GM18502 (cell line): ENCODE results near the gene RAMP3.
A peak's percentile ranks its signal among the peaks of the same experiment; 100 is the strongest.
"Not testable (repeated sequence)": the region's sequence is repeated elsewhere in the genome, so short reads cannot be mapped to it uniquely, and the experiment has no call there.

Source experiments
- ATAC-seq: cut with Tn5 transposase; IDR thresholded peaks from one replicate; pipeline ENCODE4 v1.9.1; 2021; ENCODE audit warnings: mild to moderate bottlenecking; ENCODE audit not compliant: unreplicated experiment, poor library complexity

Gene RAMP3, protein sequence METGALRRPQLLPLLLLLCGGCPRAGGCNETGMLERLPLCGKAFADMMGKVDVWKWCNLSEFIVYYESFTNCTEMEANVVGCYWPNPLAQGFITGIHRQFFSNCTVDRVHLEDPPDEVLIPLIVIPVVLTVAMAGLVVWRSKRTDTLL

DNA sequence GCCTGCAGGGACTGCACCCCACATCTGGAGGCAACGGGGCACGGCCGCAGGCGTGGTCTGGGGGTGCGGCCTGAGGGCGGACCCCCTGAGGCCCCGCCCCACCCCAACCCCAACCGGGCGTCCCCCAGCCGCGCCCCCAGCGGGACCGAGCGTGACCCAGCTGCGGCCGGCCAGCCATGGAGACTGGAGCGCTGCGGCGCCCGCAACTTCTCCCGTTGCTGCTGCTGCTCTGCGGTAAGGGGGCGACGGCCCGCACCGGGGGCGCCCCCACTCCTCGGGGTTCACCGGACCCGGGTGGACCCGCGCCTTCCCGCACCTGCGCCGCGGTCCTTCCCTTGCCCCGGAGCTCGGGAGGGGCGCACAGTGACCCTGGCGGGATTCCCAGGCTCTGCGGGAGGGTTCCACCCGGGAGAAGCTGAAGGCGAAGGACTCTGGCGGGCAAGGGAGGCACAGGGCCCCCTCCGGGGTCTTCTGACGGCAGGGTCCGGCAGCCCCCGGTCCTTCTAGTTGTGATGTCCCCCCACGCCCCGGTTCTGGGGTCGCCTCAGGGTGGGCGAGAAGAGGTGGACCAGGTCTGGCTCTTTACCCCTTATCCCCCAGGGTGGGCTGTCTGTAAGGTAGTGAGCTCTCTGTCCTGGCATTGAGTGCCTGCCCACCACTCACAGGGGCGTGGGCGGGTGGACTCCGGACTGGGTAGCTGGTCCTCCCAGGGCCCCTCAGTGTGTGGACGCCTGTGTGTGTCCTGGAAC is at the start of gene RAMP3:
RAMP3 (plus strand) TSS at position 139 of the 749 bp plus-strand sequence; CDS start at position 177, 38 bp downstream.
- no peak for ATAC-seq

DNA sequence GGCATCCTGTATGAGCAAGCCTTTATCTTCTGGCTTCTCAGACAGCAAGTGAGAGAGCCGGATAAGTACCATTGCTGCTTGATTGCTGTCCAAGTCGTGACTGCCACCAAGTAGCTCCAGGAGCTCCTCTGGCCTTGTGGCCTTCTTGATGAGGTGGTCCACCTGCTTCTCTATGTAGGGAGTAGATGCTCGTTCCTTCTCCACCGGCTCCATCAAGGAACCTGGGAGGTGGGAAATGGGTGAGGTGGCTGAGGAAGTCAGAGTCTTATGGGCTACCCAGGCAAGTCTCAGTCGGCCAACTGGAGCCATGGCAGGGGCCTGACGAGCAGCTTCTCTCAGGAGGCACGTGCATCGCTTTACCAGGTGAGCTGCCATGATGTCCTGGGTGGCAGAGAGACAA is 48.7 kb upstream of the RAMP3 start:
- no peak for ATAC-seq

DNA sequence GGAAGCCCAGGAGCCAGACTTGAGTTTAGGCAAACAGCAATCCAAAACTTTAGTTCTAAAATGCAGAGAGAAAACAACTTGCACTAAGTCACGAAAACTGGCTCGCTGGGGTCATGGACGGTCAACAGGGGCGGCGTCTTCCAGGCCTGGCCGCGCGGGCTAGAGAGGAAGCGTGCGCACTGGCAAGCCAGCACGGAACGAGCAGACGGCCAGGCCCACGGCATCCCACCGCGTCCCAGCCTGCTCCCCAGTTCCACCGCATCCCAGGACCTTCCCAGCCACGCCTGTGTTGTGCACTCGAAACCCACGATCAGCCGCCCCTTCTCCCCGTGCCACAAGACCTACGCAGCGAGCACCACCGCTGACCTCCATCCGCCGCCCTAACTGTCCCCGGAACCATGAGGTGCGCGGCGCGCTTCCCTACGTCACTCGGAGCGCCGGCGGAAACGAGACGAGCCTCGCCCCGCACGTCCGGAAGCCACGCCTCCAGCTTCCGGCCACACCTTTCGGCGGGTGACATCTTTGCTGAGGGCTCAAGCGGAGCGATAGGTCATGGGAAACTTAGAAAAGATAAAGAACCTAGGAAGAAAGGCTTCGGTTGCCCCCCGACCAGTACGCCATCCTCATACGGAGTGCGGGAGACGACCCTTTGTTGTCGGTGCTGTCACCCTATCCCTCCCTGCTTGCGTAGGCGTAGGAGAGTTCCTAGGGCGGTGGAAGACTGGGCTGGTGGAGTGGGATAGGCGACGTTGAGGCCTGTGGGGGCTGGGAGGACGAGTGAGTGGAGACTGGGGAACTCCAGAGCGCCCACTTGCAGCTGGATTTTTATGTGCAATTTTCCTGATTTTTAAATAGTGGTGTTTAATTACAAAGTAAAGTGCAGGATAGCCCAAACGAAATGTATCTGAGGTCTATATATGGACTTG is 46.0 kb upstream of the RAMP3 start, which contains the start of gene TBRG4:
TBRG4 (minus strand) TSS at position 400 of the 926 bp plus-strand sequence. CDS start 2,460 bp downstream, outside the sequence.
- ATAC-seq: peak; percentile 94

DNA sequence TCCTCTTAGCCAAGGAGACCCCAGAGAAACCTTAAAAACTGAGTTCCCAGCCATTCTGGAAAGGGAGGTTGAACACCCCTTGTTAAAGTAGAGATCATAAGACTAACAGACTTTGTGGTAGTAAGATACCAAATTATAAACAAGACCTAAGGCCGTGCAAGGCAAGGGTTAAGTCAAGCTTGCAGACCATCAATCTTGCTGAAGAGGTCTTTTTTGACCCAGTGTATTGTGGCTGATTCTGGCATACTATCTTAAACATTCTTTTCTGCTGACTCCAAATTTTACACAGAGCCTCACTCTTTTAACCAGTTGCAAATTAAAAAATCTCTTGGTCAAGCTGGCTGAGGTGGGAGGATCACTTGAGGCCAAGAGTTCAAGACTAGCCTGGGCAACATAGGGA is 44.9 kb upstream of the RAMP3 start:
- no peak for ATAC-seq

DNA sequence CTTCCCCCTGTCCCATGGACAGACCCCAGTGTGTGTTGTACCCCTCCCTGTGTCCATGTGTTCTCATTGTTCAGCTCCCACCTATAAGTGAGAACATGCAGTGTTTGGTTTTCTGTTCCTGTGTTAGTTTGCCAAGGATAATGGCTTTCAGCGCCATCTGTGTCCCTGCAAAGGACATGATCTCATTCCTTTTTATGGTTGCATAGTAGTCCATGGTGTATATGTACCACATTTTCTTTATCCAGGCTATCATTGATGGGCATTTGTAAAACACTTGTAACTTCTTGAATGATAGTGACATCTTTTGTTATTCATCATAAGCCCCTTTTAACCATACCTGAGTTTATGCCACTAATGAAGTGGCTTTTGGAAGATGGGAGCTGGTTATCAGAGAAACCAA is 43.3 kb upstream of the RAMP3 start:
- not testable (repeated sequence) for ATAC-seq

DNA sequence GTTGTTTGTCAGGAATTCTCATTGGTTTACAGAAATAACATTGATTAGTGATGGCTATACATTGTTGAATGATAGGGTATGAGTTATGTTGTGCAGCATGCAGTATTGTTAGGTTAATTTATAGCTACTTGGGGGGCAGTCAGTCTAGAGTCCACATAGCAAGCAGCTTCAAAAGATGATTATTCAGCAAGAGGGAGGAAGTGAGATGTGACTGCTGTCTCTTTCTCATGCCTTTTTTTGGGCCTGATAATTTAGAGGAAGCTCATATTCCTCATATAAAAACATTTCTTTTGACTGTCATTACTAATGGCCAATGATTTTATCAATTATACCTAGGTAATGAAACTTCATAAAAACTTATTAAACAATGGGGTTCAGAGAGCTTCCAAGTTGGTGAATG is 42.7 kb upstream of the RAMP3 start:
- ATAC-seq: no peak

DNA sequence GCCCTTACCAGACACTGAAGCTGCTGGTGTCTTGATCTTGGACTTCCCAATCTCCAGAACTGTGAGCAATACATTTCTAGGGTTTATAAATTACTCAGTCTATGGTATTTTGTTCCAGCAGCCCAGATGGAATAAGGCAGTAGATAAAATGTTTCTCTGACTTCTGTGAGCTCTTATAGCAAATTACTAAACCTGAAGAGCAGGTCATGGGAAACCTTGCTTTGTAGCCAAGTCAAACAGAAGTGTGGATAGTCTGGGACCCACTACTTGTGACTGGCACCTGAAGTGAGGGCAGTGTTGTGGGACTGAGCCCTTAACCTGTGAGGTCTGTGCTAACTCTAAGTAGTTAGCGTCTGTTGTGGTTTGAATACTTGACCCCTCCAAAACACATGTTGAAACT is 41.5 kb upstream of the RAMP3 start:
- no peak for ATAC-seq

DNA sequence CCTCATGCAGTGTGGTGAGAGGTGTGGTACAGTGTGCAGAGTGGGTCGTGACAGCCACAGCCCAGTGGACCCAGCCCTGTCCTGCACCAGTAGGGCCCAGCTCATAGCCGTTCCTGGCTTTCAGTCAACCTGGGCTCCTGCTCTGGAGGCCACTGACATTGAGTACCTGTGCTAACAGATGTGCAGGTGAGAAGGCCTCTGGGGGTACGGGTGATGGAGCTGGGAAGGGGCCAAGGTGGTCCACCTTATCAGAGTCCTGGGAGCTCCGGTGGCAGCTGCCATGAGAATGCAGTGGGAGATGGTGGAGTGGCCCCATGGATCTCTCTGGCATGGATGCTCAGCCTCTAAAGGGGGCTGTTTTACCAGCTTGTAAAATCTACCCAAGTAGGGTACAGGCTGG is 40.0 kb upstream of the RAMP3 start:
- no peak for ATAC-seq

DNA sequence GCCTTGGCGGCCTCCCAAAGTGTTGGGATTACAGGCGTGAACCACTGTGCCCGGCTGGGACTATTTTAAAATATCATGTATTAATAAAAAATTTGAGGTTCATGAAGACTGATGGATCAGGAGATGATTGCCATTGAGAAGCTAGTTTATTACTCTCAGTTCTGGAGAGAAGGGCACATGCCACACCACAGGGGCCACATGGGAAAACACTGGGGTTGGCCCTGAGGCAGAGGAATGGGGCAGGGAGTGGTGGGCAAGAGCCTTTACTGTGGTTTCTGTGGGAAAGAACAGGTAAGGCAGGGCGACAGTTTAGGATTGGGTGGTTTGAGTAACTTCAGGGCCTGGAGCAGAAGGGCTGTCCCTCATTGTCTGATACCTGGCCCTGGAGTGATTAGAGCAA is 39.3 kb upstream of the RAMP3 start:
- ATAC-seq: no peak

DNA sequence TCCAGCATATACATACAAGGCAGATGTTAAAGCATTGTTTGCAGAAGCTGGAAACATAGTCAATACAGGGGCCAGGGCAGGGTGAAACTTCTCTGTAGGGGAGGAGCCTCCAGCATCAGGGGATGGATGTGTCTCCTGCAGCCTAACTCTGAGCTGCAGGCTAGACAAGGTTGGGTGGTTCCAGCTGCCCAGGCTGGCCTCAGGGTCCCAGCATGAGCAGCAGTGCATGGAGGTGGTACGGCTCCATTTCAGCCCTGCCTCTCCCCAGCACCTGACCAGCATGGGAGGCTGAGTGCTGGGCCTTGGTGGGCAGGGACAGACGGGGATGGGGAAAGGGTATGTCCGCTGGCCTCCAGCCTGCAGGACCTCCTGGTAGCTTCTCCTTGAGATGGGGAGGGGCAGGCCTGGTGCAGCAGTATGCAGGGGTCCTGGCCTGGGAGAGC is 38.7 kb upstream of the RAMP3 start:
- no peak for ATAC-seq

DNA sequence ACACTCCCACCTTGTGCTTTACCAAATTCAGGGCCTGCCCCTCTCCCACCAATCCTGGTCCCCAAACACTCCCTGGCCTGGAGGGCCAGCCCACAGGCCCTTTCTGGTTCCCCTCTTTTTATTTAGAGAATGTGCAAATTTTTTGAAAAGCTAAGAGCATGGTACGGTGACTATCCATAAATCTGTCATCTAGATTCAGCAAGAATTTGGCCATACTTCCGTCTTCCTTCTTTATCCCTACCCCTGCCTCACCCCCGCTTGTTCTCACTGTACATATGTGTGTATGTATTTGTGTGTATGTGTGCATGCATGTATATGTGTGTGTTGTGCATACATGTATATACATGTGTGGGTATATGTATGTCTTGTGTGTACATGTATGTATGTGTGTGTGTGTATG is 38.0 kb upstream of the RAMP3 start:
- ATAC-seq: no peak

DNA sequence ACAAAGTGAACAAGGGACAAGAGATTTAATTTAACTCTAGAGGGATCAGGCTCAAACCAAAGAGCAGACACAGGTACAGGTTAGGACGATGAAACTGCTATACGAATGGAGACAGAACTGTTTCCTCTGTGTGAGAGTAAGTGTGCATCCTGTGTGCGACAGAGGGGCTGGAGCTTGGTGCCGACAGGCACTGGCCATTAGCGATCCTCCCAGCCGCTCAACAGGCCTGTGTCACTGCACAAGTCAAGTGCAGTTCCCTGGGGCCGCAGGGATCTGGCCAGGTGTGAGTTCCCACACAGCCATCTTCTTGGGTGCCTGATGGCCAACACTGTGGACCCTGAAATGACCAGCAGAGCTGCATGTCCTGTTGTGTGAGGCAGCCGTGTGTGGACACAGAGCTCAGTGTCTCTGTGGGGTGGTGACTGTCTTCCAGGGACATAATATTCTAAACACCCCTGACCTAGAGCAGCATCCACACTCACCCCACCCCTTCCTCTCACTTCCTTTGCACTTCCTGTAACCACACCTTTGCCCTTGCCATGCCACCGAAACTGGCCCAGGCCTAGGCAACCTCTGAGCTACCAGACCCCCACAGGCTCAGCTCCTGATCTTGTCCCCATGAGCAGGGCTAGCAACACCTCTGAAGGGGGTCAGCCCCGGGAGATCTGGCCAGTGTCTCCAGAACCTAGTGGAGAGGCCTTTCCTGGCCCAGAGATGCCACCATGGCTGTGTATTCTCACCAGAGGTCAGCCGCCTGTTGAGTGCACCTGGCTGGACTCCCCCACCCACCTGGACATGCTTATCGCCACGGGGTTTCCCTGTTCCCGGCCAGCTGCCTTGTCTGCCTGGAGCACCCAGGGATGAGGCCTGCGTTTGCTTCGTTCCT is 34.4 kb upstream of the RAMP3 start:
- ATAC-seq: no peak

DNA sequence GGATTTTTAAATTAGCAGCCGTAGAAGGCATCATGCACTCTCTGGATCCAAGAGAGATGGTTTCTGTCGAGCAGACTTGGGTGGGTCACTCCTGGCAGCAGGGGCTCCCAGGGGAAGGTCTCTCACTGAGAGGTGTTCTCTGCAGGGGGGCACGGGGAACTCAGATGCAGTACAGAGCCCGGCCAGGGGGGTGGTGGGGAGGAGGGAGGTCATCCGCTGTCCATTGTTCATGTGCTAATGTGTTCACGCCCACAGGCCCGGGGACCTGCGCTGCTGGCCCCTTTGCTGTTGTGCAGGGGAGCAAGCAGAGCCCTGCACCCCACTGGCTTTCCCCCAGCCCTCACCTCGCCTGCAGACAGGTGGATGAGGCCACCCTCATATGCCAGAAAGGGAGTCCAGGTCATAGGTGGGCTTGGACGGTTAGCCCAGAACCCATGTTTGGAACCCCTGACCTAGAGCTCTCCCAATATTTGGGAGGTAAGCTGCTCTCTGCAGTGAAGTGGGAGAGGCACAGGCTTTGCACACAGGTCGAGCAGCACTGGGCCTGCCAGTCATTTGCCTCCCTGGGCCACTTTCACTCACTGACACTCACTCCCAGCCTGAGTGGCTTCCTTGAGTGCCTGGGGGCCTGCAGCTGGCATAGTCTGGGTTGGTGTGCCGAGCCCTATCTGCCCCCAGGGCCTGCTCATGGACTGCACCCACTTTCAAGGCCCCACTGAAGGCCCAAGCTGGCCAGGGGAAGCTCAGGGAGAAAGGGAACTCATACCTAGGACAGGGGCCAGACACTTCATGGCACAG is 33.5 kb upstream of the RAMP3 start:
- no peak for ATAC-seq

DNA sequence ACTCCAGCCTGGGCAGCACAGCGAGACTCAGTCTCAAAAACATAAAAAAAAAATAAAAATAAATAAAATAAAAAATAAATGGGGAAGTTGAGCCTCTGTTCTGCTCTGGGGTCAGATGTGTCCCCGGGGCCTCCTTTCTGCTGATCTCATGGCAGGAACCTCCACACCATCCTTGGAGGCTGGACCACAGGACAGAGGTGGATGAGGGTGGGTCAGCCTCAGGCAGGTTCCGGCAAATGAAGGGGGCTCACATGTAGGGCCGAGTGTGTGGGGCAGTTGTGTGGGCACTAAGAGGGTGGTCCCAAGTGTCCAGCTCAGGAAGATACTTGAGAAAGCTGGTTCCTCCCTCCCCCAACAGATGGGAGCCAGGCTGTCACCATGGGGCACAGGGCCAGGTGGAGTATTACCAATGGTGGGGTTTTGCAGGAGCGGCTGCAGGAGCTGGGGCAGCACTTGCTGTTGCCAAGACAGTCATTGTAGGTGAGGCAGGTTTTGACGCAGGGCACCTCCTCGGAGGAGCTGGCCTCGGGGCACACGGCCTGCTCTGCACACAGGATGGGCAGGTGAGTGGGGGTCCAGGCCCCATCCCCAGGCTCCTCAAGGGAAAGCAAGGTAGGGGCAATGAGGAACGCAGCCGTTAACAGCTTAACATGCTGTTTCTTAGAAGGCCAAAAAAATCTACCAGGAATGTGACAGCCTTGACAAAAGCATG is 32.2 kb upstream of the RAMP3 start:
- no peak for ATAC-seq

DNA sequence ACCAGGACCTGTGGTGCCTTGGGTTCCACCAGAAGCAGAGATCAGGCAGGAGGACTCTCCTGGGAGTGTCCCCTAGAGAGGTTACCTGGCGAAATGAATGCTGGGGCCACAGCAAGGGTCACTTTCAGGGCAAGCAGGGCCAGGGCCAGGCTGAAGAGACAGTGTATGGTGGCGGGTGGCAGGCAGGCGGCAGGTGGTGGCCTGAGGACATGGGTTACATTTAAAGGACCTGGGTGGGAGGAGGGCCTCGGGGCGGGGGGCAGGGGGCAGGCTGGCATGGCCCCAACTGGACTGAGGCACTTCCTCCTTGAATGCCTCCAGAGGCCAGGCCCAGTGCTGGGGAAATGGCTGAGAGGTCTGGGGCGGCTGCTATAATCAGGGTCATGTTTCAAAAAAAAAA is 31.4 kb upstream of the RAMP3 start:
- ATAC-seq: no peak

DNA sequence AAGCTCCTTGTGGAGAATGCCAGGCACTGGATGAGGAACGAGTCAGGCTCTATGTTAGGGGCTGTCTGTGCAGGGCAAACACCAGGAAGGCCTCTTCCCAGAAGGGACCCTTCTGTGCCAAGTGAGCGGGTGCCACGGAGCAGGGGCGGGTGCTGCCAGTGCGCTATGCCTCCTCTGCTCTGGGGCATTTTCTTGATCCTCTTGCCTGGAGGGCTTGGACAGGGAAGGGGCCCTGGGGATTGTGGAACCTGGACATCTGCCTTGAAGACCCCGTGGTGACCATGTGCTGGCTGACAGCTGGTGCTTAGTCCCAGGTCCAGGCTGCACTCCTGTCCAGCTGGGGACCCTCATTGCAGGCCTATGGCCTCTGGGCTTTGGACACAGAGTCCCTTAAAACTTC is 30.7 kb upstream of the RAMP3 start:
- no peak for ATAC-seq

DNA sequence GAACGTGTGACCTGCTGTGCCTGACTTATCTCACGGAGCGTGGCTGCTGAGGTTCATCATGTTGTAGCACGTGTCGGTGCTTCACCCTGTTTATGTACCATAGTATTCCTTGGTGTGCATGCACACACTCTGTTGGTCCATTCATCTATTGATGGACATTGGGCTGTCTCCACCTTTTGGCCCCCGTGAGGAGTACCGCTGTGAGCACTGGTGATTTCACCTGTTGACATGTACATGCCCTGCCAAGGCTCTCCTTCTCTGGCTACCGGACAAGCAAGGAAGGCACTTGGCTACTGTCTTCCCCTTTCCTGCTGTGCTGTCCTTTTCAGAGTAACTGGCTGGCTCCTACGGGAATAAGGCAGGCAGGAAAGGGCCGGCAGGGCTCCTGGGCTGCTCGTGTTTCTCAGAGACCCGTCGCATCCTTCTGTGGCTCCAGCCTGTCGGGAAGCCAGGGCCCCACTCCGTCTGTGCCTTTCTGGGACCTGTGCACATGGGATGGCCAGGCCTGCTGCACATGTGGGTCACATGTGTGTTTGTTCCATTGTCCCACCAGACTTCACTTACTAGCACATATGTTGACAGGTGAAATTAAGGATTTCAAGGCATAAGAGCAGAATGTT is 28.3 kb upstream of the RAMP3 start:
- no peak for ATAC-seq

DNA sequence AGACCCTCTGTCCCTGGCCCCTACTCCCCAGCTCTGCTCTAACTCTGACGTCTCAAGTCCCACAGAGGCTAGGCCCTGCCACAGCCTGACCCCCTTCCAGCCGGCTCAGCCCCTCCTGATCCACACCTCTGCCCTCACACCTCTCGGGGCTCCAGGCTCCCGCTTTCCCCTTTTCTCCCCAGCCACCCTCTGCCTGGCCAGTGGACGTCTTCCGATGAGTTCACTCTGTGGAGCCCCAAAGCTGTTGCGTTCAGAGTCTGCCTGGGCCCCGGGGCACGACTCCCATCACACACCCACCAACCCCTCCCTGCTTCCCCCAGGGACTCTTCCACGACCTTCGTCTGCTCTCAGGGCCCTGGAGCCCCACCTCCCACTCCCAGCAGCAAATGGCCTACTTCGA is 27.7 kb upstream of the RAMP3 start:
- ATAC-seq: no peak
